Prostate gland (tissue), 2 donors: ENCODE data around the gene STK39.

Source experiments
- CTCF ChIP-seq, 4 experiments: fragments of 200-600 bp in 2 of 4; fragments of 450-650 bp in 2 of 4; sonication (generic) in 2 of 4; IDR thresholded peaks; 1 replicate in 3 of 4; 2 replicates in 1 of 4; pipeline ENCODE4 v1.5.1; 2016 to 2019; ENCODE audit warnings: antibody characterized with exemption in 4 of 4, mild to moderate bottlenecking in 2 of 4, moderate library complexity in 2 of 4
- POLR2A ChIP-seq: fragments of 450-650 bp; IDR thresholded peaks from one replicate; pipeline ENCODE4 v1.6.1; 2016; ENCODE audit warnings: antibody characterized with exemption, mild to moderate bottlenecking
- POLR2AphosphoS5 ChIP-seq: sonication (generic); formaldehyde crosslinking; IDR thresholded peaks from one replicate; pipeline ENCODE4 v1.6.1; 2017; ENCODE audit warnings: antibody characterized with exemption

GRCh38 chr2:168091986-168092385 lies 155.4 kb downstream of the STK39 start:
- no peak for TF ChIP-seq CTCF (IDR thresholded peaks at IDR 0.05)
- no peak for TF ChIP-seq POLR2A
- no peak for TF ChIP-seq POLR2AphosphoS5
